HepG2 (cell line): ENCODE measurements around the gene MST1. TPM values are rescaled to one million over a fixed set of nuclear protein-coding genes. Genes with fewer than 3 reads are reported as not detected.

Source experiments
- CC2D1A ChIP-seq: sonication (generic); formaldehyde crosslinking; IDR thresholded peaks from 2 replicates; pipeline ENCODE4 v1.8.1; 2023; ENCODE audit warnings: mild to moderate bottlenecking, missing genetic modification reagents
- GTF3A ChIP-seq: sonication (generic); formaldehyde crosslinking; conservative IDR thresholded peaks from 2 replicates; pipeline ENCODE4 v1.4.0; 2020; ENCODE audit warnings: mild to moderate bottlenecking, missing genetic modification reagents
- NFATC3 ChIP-seq: sonication (generic); formaldehyde crosslinking; IDR thresholded peaks from 2 replicates; pipeline ENCODE4 v1.5.1; 2020; ENCODE audit warnings: mild to moderate bottlenecking, missing genetic modification reagents
- PAXIP1 ChIP-seq: sonication (generic); formaldehyde crosslinking; conservative IDR thresholded peaks from 2 replicates; pipeline ENCODE4 v1.4.0; 2020; ENCODE audit warnings: mild to moderate bottlenecking, missing genetic modification reagents, moderate library complexity
- PLRG1 ChIP-seq: fragments of 450-650 bp; conservative IDR thresholded peaks from 2 replicates; pipeline ENCODE4 v1.6.1; 2016
- PRDM4 ChIP-seq: sonication (generic); formaldehyde crosslinking; IDR thresholded peaks from 2 replicates; pipeline ENCODE4 v1.9.0; 2021; ENCODE audit warnings: missing genetic modification reagents, borderline replicate concordance
- TAF15 ChIP-seq: fragments of 200-400 bp; formaldehyde crosslinking; IDR thresholded peaks from one replicate; pipeline ENCODE4 v1.6.1; 2018; ENCODE audit warnings: mild to moderate bottlenecking, low read depth, low read length; ENCODE audit not compliant: poor library complexity, severe bottlenecking
- YY1 ChIP-seq: IDR thresholded peaks from 2 replicates; pipeline ENCODE4 v1.6.1; 2011; ENCODE audit warnings: low read length, low read depth, moderate library complexity, mild to moderate bottlenecking; ENCODE audit not compliant: insufficient read depth, insufficient replicate concordance
- ZBTB40 ChIP-seq, 2 experiments: fragments of 450-650 bp in 1 of 2; sonication (generic) in 1 of 2; formaldehyde crosslinking in 1 of 2; IDR thresholded peaks; 2 replicates each; pipeline versions ENCODE4 v1.6.1 to v1.8.0; 2016 to 2022; ENCODE audit warnings: antibody characterized with exemption in 1 of 2, mild to moderate bottlenecking in 1 of 2, missing genetic modification reagents in 1 of 2
- ZNF530 ChIP-seq: sonication (generic); formaldehyde crosslinking; IDR thresholded peaks from 2 replicates; pipeline ENCODE4 v1.5.0; 2020; ENCODE audit warnings: low read depth, mild to moderate bottlenecking, missing genetic modification reagents
- ZNF639 ChIP-seq: conservative IDR thresholded peaks from 2 replicates; pipeline ENCODE4 v1.6.1; 2018; ENCODE audit warnings: missing genetic modification reagents
- ZNF768 ChIP-seq: sonication (generic); formaldehyde crosslinking; IDR thresholded peaks from 2 replicates; pipeline ENCODE4 v1.4.0; 2020; ENCODE audit warnings: missing genetic modification reagents
- ZSCAN30 ChIP-seq: sonication (generic); formaldehyde crosslinking; IDR thresholded peaks from 2 replicates; pipeline ENCODE4 v1.5.0; 2020; ENCODE audit warnings: mild to moderate bottlenecking, missing genetic modification reagents
- polyA plus RNA-seq, 8 experiments: library from polyadenylated mRNA; depleted of rRNA in 3 of 8; stranded (reverse) in 7 of 8; unstranded in 1 of 8; fragments of >200 nt; fragmentation: Illumina TruSeq in 4 of 8; extraction: Trizol in 4 of 8; gene quantifications; 2 replicates each; pipeline versions ENCODE4 v1.2.1 to v1.2.3, GENCODE V29; 2011 to 2016; ENCODE audit warnings: low read depth in 4 of 8, missing spikeins in 1 of 8, mixed read lengths in 1 of 8; ENCODE audit not compliant: insufficient read depth in 1 of 8
- total RNA-seq, 5 experiments: library from RNA; depleted of rRNA; stranded (reverse); fragments of >200 nt; fragmentation: Illumina TruSeq; extraction: Trizol; gene quantifications; 2 replicates each; pipeline ENCODE4 v1.2.3, GENCODE V29; 2016; ENCODE audit warnings: low read depth in 1 of 5

MST1 gene
- total and polyA plus RNA-seq, 2 of the 13 experiments (the other 11 are each of a cell fraction or from before 2014, with no cell fraction given): 189 to 452 TPM

GRCh38 chr3:49703443-49703927 is 14.2 kb upstream of the MST1 start (continued):
- TF ChIP-seq ZBTB40 (IDR thresholded peaks at IDR 0.05) (no peak), ZBTB40 (CRISPR knock-in tag; IDR thresholded peaks at IDR 0.05) (no peak), PLRG1 (no peak), PRDM4 (CRISPR knock-in tag) (no peak), NFATC3 (no peak), CC2D1A (no peak), ZNF768 (CRISPR knock-in tag) (0 out of 2 replicates have a peak, but pooled peaks have one; percentile 24), TAF15 (no peak), ZNF530 (CRISPR knock-in tag) (no peak), YY1 (no peak), PAXIP1 (CRISPR knock-in tag) (no peak), GTF3A (CRISPR knock-in tag) (no peak), ZSCAN30 (CRISPR knock-in tag) (no peak), ZNF639 (CRISPR knock-in tag) (no peak)
